GM10266 (cell line): ENCODE results near the gene OTOS.

ENCODE experiments used
- DNase-seq: peaks from one replicate; pipeline ENCODE4 v3.0.0; 2012; ENCODE audit errors: extremely low spot score
- CTCF ChIP-seq: IDR thresholded peaks from 2 replicates; pipeline ENCODE4 v1.5.1; 2012; ENCODE audit warnings: mild to moderate bottlenecking, low read depth; ENCODE audit not compliant: control insufficient read depth, insufficient read depth; ENCODE audit errors: missing control alignments

The OTOS gene

DNA sequence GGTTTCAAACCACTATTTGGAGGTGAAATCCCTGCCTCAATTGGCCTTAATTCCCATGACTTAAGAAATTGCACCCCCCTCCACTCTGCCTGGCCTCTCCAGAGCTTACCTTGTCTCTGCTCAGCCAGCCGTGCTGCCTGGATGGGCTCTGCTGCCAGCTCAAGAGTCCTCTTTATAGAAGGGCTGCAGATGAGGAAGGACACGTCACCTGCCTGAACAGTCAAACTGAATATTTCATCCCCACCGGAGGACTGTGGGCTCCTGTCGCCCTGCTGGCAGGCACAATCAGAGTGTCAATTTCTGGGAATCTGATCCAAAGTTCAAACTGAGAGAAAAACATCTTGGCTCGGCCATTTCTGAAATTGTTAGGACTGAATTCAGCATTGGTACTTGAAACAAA, at the start of gene OTOS:
OTOS (minus strand) TSS at position 148 of the 400 bp plus-strand sequence. CDS start 332 bp downstream, outside the sequence.
- DNase-seq: no peak

GRCh38 chr2:240189686-240190085, 49.2 kb upstream of the OTOS start:
- no peak for TF ChIP-seq CTCF
- DNase-seq: no peak

More for the DNA sequence above, at the start of gene OTOS:
- no peak for TF ChIP-seq CTCF

GRCh38 chr2:240187989-240188590, 47.6 kb upstream of the OTOS start:
- no peak for TF ChIP-seq CTCF

DNA sequence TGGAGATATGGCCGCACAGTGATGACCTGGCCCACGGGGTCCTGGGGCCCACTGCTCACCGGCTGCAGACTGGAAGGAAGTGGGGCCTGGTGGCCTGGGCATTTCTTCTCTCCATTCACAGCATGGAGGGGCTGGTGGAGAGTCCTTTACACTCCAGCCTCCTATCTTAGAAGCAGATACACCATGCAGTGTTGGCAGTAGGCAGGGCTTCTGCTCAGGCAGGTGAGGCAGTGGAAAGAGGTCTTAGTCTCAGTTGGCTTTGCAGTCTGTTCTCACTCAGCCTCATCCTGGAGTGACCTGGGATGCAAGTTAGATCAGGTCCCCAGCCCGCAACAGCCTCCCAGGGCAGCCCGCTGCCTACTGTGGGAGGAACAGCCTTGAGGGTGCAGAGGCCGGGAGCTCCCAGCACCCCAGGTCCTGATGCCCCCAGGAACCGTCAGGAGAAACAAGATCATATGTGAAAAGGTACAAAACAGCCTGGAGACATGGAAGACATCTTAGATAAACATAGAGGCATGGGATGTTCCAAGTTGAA, 45.8 kb upstream of the OTOS start:
- TF ChIP-seq CTCF: no peak
- DNase-seq: no peak

More at GRCh38 chr2:240187989-240188590, 47.6 kb upstream of the OTOS start:
- no peak for DNase-seq

DNA sequence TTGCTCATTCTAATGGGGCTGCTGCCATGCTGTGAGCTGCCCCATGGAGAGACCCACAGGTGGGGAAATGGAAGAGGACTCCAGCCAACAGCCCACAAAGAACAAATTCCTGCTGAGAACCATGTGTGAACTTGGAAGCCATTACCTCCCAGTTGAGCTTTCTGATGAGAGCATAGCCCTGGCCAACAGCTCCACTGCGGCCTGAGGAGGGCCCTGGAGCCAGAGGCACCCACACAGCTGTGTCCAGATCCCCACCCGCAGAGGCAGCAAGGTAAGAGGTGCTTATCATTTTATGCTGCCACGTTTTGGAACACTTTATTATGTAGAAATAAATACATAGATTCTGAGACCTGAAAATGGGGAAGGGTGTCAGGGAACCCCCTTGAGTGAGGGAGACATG, 44.2 kb upstream of the OTOS start:
- DNase-seq: no peak
- TF ChIP-seq CTCF: no peak

DNA sequence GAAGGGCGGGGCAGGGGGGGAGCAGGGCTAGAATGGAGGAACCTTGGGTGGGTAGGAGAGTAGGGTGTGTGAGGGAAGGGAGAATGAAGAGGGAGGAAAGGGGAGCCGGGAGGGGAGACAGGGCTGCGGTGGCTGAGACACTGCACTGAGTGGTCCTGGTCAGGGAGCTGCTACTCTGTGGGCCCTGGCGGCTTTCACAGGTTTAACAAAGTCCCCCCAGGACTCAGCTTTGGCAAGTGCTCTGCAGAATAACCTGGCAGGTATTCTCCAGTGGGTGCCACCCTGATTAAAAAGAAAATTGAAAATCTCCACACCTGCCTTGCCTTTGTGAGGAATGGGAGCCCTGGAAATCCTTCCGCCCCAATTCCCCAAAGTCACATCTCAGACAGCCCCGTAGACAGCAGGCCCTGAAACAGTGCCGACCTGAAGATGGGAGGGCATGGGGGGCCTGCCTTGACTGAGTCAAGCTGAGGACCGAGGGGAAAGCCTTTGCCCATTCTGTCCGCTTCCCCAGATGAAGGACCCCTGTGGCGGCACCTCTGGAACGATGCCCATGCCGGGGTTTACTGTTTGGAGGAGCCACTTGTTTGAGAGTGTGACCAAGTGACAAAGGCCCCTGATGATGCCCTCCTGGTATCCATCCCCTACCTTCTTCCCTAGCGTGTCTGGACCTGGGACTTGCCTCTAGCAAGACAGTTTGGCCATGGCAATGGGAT, 43.6 kb upstream of the OTOS start:
- no peak for DNase-seq

More for the DNA sequence above, 43.6 kb upstream of the OTOS start:
- TF ChIP-seq CTCF: no peak
